Measurements from ENCODE around the gene TEKT5.

TEKT5 gene

GRCh38 chr16:10594312-10594950 is 100.3 kb downstream of the TEKT5 start:
- TF ChIP-seq, protein P1, sequence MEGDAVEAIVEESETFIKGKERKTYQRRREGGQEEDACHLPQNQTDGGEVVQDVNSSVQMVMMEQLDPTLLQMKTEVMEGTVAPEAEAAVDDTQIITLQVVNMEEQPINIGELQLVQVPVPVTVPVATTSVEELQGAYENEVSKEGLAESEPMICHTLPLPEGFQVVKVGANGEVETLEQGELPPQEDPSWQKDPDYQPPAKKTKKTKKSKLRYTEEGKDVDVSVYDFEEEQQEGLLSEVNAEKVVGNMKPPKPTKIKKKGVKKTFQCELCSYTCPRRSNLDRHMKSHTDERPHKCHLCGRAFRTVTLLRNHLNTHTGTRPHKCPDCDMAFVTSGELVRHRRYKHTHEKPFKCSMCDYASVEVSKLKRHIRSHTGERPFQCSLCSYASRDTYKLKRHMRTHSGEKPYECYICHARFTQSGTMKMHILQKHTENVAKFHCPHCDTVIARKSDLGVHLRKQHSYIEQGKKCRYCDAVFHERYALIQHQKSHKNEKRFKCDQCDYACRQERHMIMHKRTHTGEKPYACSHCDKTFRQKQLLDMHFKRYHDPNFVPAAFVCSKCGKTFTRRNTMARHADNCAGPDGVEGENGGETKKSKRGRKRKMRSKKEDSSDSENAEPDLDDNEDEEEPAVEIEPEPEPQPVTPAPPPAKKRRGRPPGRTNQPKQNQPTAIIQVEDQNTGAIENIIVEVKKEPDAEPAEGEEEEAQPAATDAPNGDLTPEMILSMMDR (IDR thresholded peaks at IDR 0.05; ENCODE audit: low read length) = no peak
- TF ChIP-seq EZH2 (optimal IDR thresholded peaks at IDR 0.05; ENCODE audit: low read depth, low read length) (no peak), EZH2phosphoT487 (IDR thresholded peaks at IDR 0.05; ENCODE audit: low read length) (no peak)
- Histone ChIP-seq H3K9ac (ENCODE audit: low read length) (no peak overlapping the region), H3K4me2 (ENCODE audit: low read depth, low read length) (no peak overlapping the region), H3K36me3 (replicated peaks; ENCODE audit: insufficient read depth, low read length) (no peaks in the 10 kb centered on the region), H3K79me2 (ENCODE audit: low read length) (no peaks in the 10 kb centered on the region), H3F3A (ENCODE audit: insufficient read depth, low read length) (no peaks in the 10 kb centered on the region), H3K27me3 (replicated peaks; ENCODE audit: insufficient read depth, low read length) (no peaks in the 10 kb centered on the region), H3K27ac (ENCODE audit: low read length) (no peak overlapping the region), H3K9me3 (replicated peaks; ENCODE audit: insufficient read depth, low read length) (no peaks in the 10 kb centered on the region), H3K4me1 (ENCODE audit: low read length) (peaks cover 7% of the 10 kb centered on the region), H2AFZ (ENCODE audit: low read length) (no peak overlapping the region), H3K9me2 (replicated peaks; ENCODE audit: insufficient read depth, low read length) (no peaks in the 10 kb centered on the region), H4K20me1 (ENCODE audit: insufficient read depth, low read length) (no peaks in the 10 kb centered on the region), H3K4me3 (ENCODE audit: low read length) (no peak overlapping the region)
- DNase-seq = no peak

GRCh38 chr16:10592611-10593010 is 102.1 kb downstream of the TEKT5 start:
- Histone ChIP-seq H3K27ac (ENCODE audit: low read length) (no peak overlapping the region), H3K79me2 (ENCODE audit: low read length) (no peaks in the 10 kb centered on the region), H2AFZ (ENCODE audit: low read length) (no peak overlapping the region), H4K20me1 (ENCODE audit: insufficient read depth, low read length) (no peaks in the 10 kb centered on the region), H3K4me2 (ENCODE audit: low read depth, low read length) (no peak overlapping the region), H3K4me1 (ENCODE audit: low read length) (no peaks in the 10 kb centered on the region), H3K9ac (ENCODE audit: low read length) (no peak overlapping the region), H3K4me3 (ENCODE audit: low read length) (no peak overlapping the region), H3K36me3 (replicated peaks; ENCODE audit: insufficient read depth, low read length) (no peaks in the 10 kb centered on the region), H3F3A (ENCODE audit: insufficient read depth, low read length) (no peaks in the 10 kb centered on the region), H3K9me3 (replicated peaks; ENCODE audit: insufficient read depth, low read length) (no peaks in the 10 kb centered on the region), H3K27me3 (replicated peaks; ENCODE audit: insufficient read depth, low read length) (no peaks in the 10 kb centered on the region), H3K9me2 (replicated peaks; ENCODE audit: insufficient read depth, low read length) (no peaks in the 10 kb centered on the region)
- no peak for DNase-seq
- no peak for TF ChIP-seq EZH2 (optimal IDR thresholded peaks at IDR 0.05; ENCODE audit: low read depth, low read length)

DNA sequence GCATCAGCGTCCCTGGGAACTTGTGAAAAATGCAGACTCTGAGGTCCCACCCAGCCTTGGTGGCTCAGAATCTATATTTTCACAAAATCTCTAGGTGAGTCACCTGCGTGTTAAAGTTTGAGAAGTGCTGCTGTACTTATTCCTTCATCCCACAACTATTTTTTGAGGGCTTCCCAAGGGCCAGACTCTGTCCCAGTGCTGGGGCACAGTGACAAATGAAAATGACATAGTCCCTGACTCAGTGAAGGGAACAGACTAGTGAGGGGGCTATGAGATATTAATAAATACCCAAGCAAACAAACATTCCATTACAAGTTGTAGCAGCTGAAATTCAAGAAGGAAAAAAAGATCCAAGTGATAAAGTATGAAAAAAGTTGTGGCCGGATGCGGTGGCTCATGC is 104.4 kb downstream of the TEKT5 start:
- Histone ChIP-seq H3K9me2 (replicated peaks; ENCODE audit: insufficient read depth, low read length) (no peaks in the 10 kb centered on the region), H2AFZ (ENCODE audit: low read length) (no peak overlapping the region), H3K79me2 (ENCODE audit: low read length) (no peaks in the 10 kb centered on the region), H3K4me2 (ENCODE audit: low read depth, low read length) (no peak overlapping the region), H3K4me3 (ENCODE audit: low read length) (no peak overlapping the region), H4K20me1 (ENCODE audit: insufficient read depth, low read length) (no peaks in the 10 kb centered on the region), H3K4me1 (ENCODE audit: low read length) (no peaks in the 10 kb centered on the region), H3K36me3 (replicated peaks; ENCODE audit: insufficient read depth, low read length) (no peaks in the 10 kb centered on the region), H3F3A (ENCODE audit: insufficient read depth, low read length) (no peaks in the 10 kb centered on the region), H3K9me3 (replicated peaks; ENCODE audit: insufficient read depth, low read length) (no peaks in the 10 kb centered on the region), H3K9ac (ENCODE audit: low read length) (no peak overlapping the region), H3K27ac (ENCODE audit: low read length) (no peak overlapping the region), H3K27me3 (replicated peaks; ENCODE audit: insufficient read depth, low read length) (no peaks in the 10 kb centered on the region)
- DNase-seq = no peak
- TF ChIP-seq EZH2 (optimal IDR thresholded peaks at IDR 0.05; ENCODE audit: low read depth, low read length) = no peak
- TF ChIP-seq EZH2phosphoT487 (IDR thresholded peaks at IDR 0.05; ENCODE audit: low read length) = no peak
- TF ChIP-seq, protein P1 (IDR thresholded peaks at IDR 0.05; ENCODE audit: low read length) = no peak

GRCh38 chr16:10589109-10589508 is 105.6 kb downstream of the TEKT5 start:
- Histone ChIP-seq H3K9me3 (replicated peaks; ENCODE audit: insufficient read depth, low read length) (no peaks in the 10 kb centered on the region), H3K36me3 (replicated peaks; ENCODE audit: insufficient read depth, low read length) (no peaks in the 10 kb centered on the region), H3K9me2 (replicated peaks; ENCODE audit: insufficient read depth, low read length) (no peaks in the 10 kb centered on the region), H3K27me3 (replicated peaks; ENCODE audit: insufficient read depth, low read length) (no peaks in the 10 kb centered on the region), H2AFZ (ENCODE audit: low read length) (no peak overlapping the region), H3K4me1 (ENCODE audit: low read length) (no peaks in the 10 kb centered on the region), H3K9ac (ENCODE audit: low read length) (no peak overlapping the region), H4K20me1 (ENCODE audit: insufficient read depth, low read length) (no peaks in the 10 kb centered on the region), H3K4me3 (ENCODE audit: low read length) (no peak overlapping the region), H3K27ac (ENCODE audit: low read length) (no peak overlapping the region), H3F3A (ENCODE audit: insufficient read depth, low read length) (no peaks in the 10 kb centered on the region), H3K79me2 (ENCODE audit: low read length) (no peaks in the 10 kb centered on the region), H3K4me2 (ENCODE audit: low read depth, low read length) (no peak overlapping the region)
- DNase-seq = no peak
- no peak for TF ChIP-seq EZH2 (optimal IDR thresholded peaks at IDR 0.05; ENCODE audit: low read depth, low read length)
- no peak for TF ChIP-seq EZH2phosphoT487 (IDR thresholded peaks at IDR 0.05; ENCODE audit: low read length)
- TF ChIP-seq, protein P1 (IDR thresholded peaks at IDR 0.05; ENCODE audit: low read length) = no peak
